Motor neuron (in vitro differentiated cells): ENCODE measurements around the gene SCRG1. TPM values are rescaled to one million over a fixed set of nuclear protein-coding genes. Genes with fewer than 3 reads are reported as not detected.

Experiments
- ATAC-seq, 8 experiments: fragments of 200-7000 bp; cut with Tn5 transposase; replicated peaks in 6 of 8; 2 replicates each; pipeline ENCODE4 v1.8.0; 2021; ENCODE audit warnings: mild to moderate bottlenecking in 8 of 8, moderate library complexity in 8 of 8
- H3K27ac ChIP-seq, 2 donors: fragments of 250-450 bp; sonication (Bioruptor Pico); 2 replicates each; pipeline ENCODE4 v1.9.0; 2021; ENCODE audit warnings: antibody characterized with exemption in 2 of 2, mild to moderate bottlenecking in 2 of 2, moderate library complexity in 1 of 2
- H3K4me1 ChIP-seq, 2 donors: fragments of 250-450 bp; sonication (Bioruptor Pico); replicated peaks in 1 of 2; 2 replicates each; pipeline ENCODE4 v1.6.1; 2021; ENCODE audit warnings: antibody characterized with exemption in 2 of 2, mild to moderate bottlenecking in 2 of 2, moderate library complexity in 1 of 2
- H3K4me3 ChIP-seq, 5 donors: fragments of 250-450 bp; sonication (Bioruptor Pico); 2 replicates each; pipeline ENCODE4 v1.9.0; 2021; ENCODE audit warnings: antibody characterized with exemption in 5 of 5, mild to moderate bottlenecking in 5 of 5, moderate library complexity in 4 of 5
- WGBS, 10 experiments: fragments of 450-650 bp; shearing (Covaris generic); methylation state at CpG; one replicate each; pipeline ENCODE4 v1.0.0; 2022; 5-methylcytosine and 5-hydroxymethylcytosine counted together
- in situ Hi-C, 9 experiments: fragments of 400-800 bp; cut with MboI; loops; one replicate each; pipeline ENCODE4 v1.15.0; 2021; ENCODE audit warnings: low sequenced_read_pairs in 9 of 9, low pct_unique_long_range_greater_than_20kb in 2 of 9; ENCODE audit not compliant: unreplicated experiment in 9 of 9
- total RNA-seq, 8 experiments: library from RNA; unstranded; fragments of 300-600 nt; gene quantifications; 2 replicates each; pipeline versions ENCODE4 v1.2.3 to v1.2.4, GENCODE V29; 2022

The SCRG1 gene
- total RNA-seq, 8 experiments from 2014 or later = 0.36 to 28.1 (median 3.0) TPM

DNA sequence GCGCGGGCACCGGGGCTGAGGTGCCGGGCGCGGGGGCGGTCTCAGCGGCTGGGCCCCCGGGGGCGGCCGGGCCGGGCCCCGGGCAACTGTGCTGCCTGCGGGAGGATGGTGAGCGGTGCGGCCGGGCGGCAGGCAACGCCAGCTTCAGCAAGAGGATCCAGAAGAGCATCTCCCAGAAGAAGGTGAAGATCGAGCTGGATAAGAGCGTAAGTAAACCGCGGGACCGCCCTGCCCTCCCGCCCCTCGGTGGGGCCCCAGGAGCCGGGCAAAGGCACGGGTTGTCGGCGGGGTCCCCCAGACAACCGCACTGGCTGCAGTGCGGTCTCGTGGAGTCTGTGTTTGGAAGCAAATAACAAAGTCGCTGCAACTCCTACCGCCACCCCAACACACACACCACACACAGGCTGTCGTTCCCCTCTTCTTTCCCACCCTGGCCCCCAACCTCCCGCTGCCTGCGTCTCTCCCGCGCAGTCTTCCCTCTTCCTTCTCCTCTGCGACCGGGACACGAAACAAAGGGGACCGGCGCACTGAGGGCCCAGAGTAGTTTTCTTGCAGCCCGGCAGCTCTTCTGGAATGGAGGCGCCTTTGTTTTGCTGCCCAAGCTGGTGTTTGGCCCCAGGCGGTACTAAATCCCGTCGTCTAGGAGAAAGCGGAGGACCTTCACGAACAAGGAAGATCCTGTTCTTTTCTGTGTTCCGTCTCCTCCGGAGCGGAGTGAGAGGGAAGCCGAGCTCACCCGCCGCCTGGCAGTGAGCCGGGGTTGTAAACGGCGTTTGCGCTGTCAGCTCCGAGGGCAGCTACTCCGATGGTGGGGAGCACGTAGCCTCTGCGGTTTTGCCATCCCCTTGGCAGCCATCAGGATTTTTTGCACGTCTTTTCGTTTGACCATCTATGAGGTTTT, 27.4 kb downstream of the SCRG1 start:
- H3K4me3 ChIP-seq = peak overlapping the region; percentile 56 to 92 (median 82)
- ATAC-seq = peak; percentile 7 to 30 (median 20)
- in situ Hi-C loops = no loop called here
- 0 to 3% (median 0%) methylated on average over 2 to 21 of the region's 68 CpGs; no CpG with 5 or more reads in 2 of the 10 experiments for WGBS, 10 experiments
- H3K27ac ChIP-seq = peak overlapping the region; percentile 42 to 87
- H3K4me1 ChIP-seq = peaks cover 2 to 20% of the 10 kb centered on the region in 2 donors

GRCh38 chr4:173370477-173371291, 28.2 kb downstream of the SCRG1 start, which contains the start of gene SAP30:
Gene SAP30, plus strand, starts transcription at chr4:173370954. Its CDS starts 229 bp downstream, at chr4:173371183.
- H3K4me1 ChIP-seq = peaks cover 2 to 20% of the 10 kb centered on the region in 2 donors
- in situ Hi-C loops = no loop called here
- peak; percentile 71 to 89 (median 86) for ATAC-seq
- 0 to 3% (median 1%) methylated on average over 6 to 24 of the region's 72 CpGs; no CpG with 5 or more reads in 4 of the 10 experiments for WGBS, 10 experiments
- peak within 1 kb of the TSS; percentile 56 to 92 (median 82) for H3K4me3 ChIP-seq
- H3K27ac ChIP-seq = peak within 1 kb of the TSS; percentile 42 to 87

DNA sequence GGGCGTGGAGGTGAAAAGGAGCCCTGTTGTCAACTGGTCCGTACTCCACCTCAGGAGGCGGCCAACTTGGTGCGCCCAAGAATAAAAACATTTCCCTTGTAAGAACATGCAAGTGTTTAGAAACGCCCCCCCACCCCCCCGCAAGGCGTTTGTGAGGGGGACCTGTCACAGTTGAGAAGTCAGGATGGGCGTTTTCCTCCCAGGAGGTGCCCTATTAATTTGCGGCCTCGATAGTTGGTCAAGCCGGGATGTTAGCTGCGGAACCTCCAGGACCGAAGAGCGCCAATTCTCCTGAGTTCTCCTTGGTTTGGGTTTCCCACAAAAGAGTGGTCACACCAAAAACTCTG, 28.8 kb downstream of the SCRG1 start:
- WGBS, 10 experiments = 0% methylated on average over 2 to 6 of the region's 14 CpGs; no CpG with 5 or more reads in 5 of the 10 experiments
- Histone ChIP-seq H3K27ac (peak overlapping the region in 1 of 2 donors; percentile 11), H3K4me3 (peak overlapping the region; percentile 56 to 92 (median 82)), H3K4me1 (peaks cover 2 to 20% of the 10 kb centered on the region in 2 donors)
- ATAC-seq = peak in 2 of 8 experiments; percentile 6 to 10
- in situ Hi-C loops = no loop called here

GRCh38 chr4:173367946-173368345, 31.0 kb downstream of the SCRG1 start:
- in situ Hi-C loops = no loop called here
- ATAC-seq = no peak
- peak overlapping the region in 4 of 5 donors; percentile 3 to 12 (median 8) for H3K4me3 ChIP-seq
- H3K27ac ChIP-seq = no peak overlapping the region
- WGBS, 10 experiments = 0 to 77% (median 51%) methylated on average over 1 to 4 of the region's 4 CpGs; no CpG with 5 or more reads in 2 of the 10 experiments
- peaks cover 2 to 16% of the 10 kb centered on the region in 2 donors for H3K4me1 ChIP-seq

- ATAC-seq = no peak
- H3K4me3 ChIP-seq = no peak overlapping the region
- H3K27ac ChIP-seq = no peak overlapping the region
- peaks cover 2 to 16% of the 10 kb centered on the region in 2 donors for H3K4me1 ChIP-seq
- in situ Hi-C loops = no loop called here
Observed at GRCh38 chr4:173367285-173367684, 31.6 kb downstream of the SCRG1 start.

DNA sequence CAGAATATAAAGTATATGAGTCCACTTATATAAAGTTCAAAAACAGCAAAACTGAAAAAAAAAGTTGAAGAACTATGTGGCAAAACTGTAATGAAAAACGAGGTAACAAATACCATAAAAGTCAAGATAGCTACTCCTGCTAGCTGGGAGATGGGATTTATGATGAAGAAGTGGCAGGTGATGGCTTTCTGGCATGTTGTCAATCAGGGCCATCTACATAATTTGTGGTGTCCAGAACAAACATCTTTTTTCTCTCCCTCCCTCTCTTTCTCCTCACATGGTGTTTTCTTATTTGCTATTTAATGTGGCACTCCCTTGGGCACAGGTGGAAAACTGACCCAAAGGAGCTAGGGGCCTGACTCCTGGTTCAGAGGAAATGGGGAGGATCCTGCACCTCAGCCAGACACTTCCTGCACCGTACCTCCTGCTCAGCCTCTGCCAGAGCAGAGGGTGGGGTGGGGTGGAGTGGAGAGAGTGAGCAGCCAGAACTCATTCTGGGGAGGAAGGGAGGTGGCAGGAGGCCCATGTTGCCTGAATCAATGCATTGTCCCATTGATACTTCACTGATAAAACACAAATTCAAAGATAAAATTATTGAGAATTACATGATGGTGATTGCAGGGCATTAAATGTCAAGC, 33.4 kb downstream of the SCRG1 start:
- WGBS, 10 experiments = 0 to 100% (median 60%) methylated on average over 1 to 2 of the region's 2 CpGs; no CpG with 5 or more reads in 1 of the 10 experiments
- Histone ChIP-seq H3K4me3 (no peak overlapping the region), H3K4me1 (peaks cover 2 to 16% of the 10 kb centered on the region in 2 donors), H3K27ac (no peak overlapping the region)
- in situ Hi-C loops = no loop called here
- no peak for ATAC-seq

DNA sequence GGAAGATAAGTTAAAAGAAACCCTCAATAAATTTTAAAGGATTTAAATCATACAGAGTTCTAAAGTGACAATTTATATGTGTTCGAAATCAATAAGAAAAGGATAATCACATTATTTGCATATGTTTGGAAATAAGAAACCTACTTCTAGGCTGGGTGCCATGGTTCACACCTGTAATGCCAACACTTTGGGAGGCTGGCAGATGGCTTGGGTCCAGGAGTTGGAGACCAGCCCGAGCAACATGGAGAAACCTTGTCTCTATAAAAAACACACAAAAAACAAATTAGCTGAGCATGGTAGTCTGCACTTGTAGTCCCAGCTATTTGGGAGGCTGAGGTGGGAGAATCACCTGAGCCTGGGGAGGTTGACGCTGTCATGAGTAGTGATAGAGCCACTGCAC, 36.2 kb downstream of the SCRG1 start:
- WGBS, 10 experiments = 65 to 100% (median 93%) methylated on average over 1 to 3 of the region's 3 CpGs
- in situ Hi-C loops = no loop called here

DNA sequence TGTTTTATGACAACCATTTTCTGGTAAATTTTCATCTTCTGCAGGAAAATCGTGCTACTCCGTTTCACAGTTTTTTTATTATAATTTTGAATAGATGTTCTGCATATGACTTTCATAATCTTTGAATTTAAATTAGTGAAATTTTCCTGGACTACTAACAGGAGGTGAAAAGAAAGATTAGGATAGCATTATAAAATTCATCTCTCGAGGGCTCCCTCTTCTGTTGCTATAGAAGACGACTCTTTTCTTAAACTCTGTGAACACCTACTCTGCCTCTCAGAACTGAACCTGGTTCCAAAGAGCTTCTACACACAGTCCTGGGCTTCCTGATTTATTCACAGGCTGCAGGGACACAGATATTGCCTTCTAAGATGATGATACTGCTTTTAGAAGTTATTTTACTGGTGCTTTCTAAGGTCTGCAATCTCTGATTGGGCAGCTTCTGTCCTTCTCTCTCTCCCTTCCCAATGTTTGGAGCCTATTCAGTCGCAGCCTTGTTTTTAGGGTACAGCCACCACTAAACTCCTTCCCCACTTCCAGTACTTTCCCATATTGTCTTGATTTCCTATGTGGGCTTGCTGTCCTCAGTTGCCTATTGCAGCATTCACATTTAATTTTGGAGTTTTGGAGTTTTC, 38.2 kb downstream of the SCRG1 start:
- Histone ChIP-seq H3K27ac (no peak overlapping the region), H3K4me3 (no peak overlapping the region), H3K4me1 (no peaks in the 10 kb centered on the region)
- ATAC-seq = peak in 3 of 8 experiments; percentile 28 to 63 (median 38)
- 47 to 100% (median 76%) methylated on average over 2 to 5 of the region's 5 CpGs for WGBS, 10 experiments
- in situ Hi-C loops = no loop called here

More for the DNA sequence above, 36.2 kb downstream of the SCRG1 start:
- peaks cover 0 to 9% of the 10 kb centered on the region in 2 donors for H3K4me1 ChIP-seq
- no peak overlapping the region for H3K4me3 ChIP-seq
- ATAC-seq = no peak
- H3K27ac ChIP-seq = no peak overlapping the region

DNA sequence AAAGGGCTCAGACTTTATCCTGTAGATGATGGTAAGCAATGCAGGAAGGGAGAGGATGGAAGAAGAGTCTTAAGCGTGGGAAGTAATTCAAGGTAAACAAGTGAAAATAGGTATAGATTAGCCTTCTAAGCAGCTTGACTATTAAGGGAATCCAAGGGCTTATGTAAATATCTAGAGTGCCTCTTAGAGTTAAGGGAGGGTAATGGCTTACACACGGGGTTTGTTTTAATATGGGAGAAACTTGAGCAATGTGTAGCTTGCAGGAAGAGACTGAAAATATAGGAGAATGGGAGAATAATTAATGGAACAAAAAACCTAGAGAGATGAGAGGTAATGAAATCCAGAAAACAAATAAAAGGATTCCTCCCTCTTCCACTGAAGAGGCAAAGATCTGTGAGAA, 41.0 kb downstream of the SCRG1 start:
- in situ Hi-C loops = no loop called here
- 58 to 100% (median 75%) methylated on average over 1 to 2 of the region's 2 CpGs for WGBS, 10 experiments
- H3K4me3 ChIP-seq = no peak overlapping the region
- ATAC-seq = no peak
- H3K27ac ChIP-seq = no peak overlapping the region
- H3K4me1 ChIP-seq = no peaks in the 10 kb centered on the region

DNA sequence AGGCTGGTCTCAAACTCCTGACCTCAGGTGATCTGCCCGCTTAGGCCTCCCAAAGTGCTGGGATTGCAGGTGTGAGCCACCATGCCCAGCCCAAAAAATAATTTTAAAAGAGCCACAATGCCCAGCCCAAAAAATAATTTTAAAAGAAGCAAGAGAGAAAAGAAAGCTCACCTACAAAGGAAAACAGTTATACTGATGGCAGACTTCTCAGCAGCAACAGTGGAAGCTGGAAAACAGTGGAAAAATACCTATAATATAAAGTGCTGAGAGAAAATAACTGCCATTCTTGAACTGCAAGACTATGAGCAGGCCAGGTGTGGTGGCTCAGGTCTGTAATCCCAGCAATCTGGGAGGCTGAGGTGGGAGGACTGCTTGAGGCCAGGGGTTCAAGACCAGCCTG, 51.4 kb downstream of the SCRG1 start:
- Histone ChIP-seq H3K4me1 (no peaks in the 10 kb centered on the region), H3K27ac (no peak overlapping the region), H3K4me3 (no peak overlapping the region)
- ATAC-seq = no peak
- 50 to 100% (median 100%) methylated on average over 1 of the region's 1 CpG; no CpG with 5 or more reads in 4 of the 10 experiments for WGBS, 10 experiments
- in situ Hi-C loops = no loop called here

- in situ Hi-C loops = no loop called here
Observed at GRCh38 chr4:173346074-173346473, 52.8 kb downstream of the SCRG1 start.

GRCh38 chr4:173345648-173346047, 53.3 kb downstream of the SCRG1 start:
- in situ Hi-C loops = no loop called here
- Histone ChIP-seq H3K4me1 (no peaks in the 10 kb centered on the region), H3K27ac (no peak overlapping the region), H3K4me3 (no peak overlapping the region)
- WGBS, 10 experiments = 73 to 100% (median 88%) methylated on average over 1 to 2 of the region's 2 CpGs; no CpG with 5 or more reads in 1 of the 10 experiments
- ATAC-seq = no peak

More at GRCh38 chr4:173346074-173346473, 52.8 kb downstream of the SCRG1 start:
- Histone ChIP-seq H3K4me1 (no peaks in the 10 kb centered on the region), H3K4me3 (no peak overlapping the region), H3K27ac (no peak overlapping the region)
- ATAC-seq = no peak
- 10 to 100% (median 65%) methylated on average over 1 to 2 of the region's 2 CpGs for WGBS, 10 experiments
